ENCODE data around the gene ARHGAP19.

Gene ARHGAP19

DNA sequence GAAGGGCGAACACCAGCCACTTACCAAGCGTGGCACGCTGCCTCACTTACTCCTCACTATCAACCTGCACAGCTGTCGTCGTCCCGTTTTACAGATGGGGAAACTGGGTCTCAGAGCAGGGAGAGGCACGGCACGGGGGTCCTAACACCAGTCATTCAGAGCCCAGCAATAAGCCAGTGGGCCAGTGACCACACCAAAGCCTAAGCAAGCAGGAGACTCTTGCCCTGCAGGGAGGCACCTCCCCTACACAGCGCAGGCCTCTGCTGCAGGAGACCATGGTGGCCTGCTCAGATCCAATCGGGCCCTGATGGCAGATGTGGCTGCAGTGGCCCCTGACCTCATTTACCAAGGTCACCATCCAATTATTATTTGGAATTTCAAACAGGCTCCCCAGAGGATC is 111.5 kb downstream of the ARHGAP19 start:
- TF ChIP-seq, protein P1, sequence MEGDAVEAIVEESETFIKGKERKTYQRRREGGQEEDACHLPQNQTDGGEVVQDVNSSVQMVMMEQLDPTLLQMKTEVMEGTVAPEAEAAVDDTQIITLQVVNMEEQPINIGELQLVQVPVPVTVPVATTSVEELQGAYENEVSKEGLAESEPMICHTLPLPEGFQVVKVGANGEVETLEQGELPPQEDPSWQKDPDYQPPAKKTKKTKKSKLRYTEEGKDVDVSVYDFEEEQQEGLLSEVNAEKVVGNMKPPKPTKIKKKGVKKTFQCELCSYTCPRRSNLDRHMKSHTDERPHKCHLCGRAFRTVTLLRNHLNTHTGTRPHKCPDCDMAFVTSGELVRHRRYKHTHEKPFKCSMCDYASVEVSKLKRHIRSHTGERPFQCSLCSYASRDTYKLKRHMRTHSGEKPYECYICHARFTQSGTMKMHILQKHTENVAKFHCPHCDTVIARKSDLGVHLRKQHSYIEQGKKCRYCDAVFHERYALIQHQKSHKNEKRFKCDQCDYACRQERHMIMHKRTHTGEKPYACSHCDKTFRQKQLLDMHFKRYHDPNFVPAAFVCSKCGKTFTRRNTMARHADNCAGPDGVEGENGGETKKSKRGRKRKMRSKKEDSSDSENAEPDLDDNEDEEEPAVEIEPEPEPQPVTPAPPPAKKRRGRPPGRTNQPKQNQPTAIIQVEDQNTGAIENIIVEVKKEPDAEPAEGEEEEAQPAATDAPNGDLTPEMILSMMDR (IDR thresholded peaks at IDR 0.05; ENCODE audit: low read depth, low read length) = no peak
- H3K4me3 ChIP-seq (ENCODE audit: low read depth, low read length) = no peak overlapping the region

DNA sequence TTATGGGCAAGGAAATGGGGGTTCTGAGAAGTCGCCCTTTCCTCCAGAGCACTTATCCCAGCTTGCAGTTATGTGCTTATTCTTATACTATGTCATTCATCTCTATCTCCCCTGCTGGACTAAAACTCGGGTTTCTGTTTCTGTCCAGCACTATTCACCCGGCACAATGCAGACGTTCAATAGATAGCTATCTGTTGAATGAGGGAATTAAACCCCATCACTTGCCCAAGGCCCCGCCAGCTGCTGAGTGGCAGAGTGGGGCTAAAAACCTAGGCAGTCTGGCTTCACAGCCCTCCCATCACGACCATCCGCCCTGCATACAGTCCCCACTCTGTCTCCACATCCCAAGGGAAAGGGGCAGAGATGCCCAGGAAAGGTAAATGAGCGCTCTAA is 112.1 kb downstream of the ARHGAP19 start:
- TF ChIP-seq, protein P1 (IDR thresholded peaks at IDR 0.05; ENCODE audit: low read depth, low read length) = no peak
- no peak overlapping the region for H3K4me3 ChIP-seq (ENCODE audit: low read depth, low read length)

DNA sequence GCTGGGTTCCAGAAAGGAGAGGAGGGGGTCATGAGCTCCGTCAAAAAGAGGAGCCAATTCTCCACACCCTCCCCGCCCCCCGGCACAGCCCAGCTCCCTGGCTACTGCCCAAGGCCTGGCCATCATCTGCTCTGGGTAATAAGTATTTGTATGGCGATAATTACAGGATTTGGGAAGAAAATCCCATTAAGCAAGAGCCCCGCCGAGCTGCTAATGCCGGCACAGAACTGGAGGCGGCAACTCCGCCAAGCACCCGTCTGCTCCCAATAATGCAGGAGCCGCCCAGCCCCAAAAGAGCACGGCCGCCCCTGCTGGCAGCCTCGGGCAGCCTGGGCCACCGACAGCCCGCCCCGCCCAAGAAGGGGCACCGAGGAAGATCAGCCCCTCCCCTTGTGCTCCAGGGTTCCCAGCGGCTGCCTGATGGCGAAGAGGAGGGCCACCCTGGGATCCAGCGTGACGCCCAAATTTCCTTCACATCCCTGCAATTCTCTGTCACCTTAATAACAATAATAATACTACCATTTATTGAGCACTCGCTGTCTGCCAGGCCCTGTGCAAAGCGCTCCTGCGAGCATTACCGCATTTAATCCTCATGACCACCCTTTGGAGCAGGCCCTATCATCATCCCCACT is 112.6 kb downstream of the ARHGAP19 start:
- no peak overlapping the region for H3K4me3 ChIP-seq (ENCODE audit: low read depth, low read length)
- TF ChIP-seq, protein P1 (IDR thresholded peaks at IDR 0.05; ENCODE audit: low read depth, low read length) = no peak

DNA sequence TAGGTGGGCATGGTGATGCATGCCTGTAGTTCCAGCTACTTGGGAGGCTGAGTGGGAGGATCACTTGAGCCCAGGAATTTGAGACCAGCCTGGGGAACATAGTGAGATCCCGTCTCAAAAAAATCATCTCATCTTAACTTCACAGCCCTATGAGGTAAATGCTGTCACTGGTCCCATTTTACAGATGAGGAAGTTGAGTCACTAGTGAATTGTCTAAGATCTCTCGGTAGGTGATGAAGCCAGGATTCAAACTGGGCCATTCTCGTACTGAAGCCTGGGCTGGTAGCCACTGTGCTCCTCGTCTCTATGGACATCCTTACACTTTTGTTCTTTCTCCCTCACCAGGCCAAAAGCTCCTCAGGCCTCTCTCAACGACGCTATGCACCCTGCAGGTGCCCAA is 113.1 kb downstream of the ARHGAP19 start:
- no peak overlapping the region for H3K4me3 ChIP-seq (ENCODE audit: low read depth, low read length)
- TF ChIP-seq, protein P1 (IDR thresholded peaks at IDR 0.05; ENCODE audit: low read depth, low read length) = no peak

DNA sequence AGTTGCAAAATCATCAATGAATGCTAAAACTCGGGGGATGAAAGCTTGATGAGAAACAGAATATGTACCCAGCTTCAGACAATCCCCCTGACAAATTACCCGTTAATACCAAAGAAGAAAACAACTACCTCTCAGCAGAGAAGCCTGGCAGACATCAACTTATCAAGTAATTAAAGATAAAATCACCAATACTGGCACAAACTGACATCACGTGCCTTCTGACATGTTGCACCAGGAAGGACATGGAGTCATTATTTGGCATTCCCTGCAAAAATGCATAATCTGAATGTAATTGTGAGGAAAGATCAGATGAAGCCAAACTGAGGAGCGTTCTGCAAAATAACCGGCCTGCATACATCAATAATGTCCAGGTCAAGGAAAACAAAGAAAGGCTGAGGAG is 114.4 kb downstream of the ARHGAP19 start:
- TF ChIP-seq, protein P1 (IDR thresholded peaks at IDR 0.05; ENCODE audit: low read depth, low read length) = no peak
- no peak overlapping the region for H3K4me3 ChIP-seq (ENCODE audit: low read depth, low read length)

DNA sequence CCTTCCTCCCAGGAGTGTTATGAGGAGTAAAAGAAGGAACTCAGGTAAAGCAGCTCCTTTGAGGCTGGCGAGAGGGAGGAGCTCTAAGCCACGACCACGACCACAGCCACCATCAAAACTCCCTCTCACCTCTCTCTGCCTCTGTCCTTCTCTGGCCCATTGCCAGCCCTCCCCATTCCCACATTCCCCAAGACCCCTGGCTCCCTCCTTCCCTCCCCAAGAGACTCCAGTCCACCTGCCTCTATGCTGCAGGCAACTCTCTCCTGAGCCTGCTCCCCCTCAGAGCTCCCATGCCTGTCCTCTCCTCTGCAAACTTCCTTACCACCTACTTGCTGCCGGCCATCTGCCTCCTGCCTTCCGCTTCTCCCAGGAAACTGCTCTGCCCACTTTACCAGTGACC is 116.2 kb downstream of the ARHGAP19 start:
- TF ChIP-seq, protein P1 (IDR thresholded peaks at IDR 0.05; ENCODE audit: low read depth, low read length) = no peak
- H3K4me3 ChIP-seq (ENCODE audit: low read depth, low read length) = no peak overlapping the region

DNA sequence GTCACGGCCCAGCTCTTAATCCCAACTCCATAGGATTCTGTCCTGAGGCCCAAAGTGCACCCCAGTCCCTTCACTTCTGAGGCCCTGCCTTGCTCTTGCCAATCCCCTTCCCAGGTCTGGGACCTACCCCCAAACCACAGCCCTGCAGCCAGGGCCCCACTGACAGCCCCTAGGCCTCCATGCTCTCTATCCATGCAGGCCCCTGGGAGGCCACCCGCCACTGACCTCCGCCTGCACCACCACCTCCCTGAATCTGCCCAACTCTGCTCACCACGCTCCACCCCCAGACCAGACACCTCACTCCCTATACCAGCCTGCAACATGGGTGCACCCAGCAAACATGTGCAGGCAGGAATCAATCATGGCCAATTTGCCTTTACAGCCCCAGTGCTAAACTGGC is 116.9 kb downstream of the ARHGAP19 start:
- TF ChIP-seq, protein P1 (IDR thresholded peaks at IDR 0.05; ENCODE audit: low read depth, low read length) = no peak

More for the DNA sequence above, 116.9 kb downstream of the ARHGAP19 start:
- no peak overlapping the region for H3K4me3 ChIP-seq (ENCODE audit: low read depth, low read length)

All from WI38 (cell line).